Left ventricle myocardium superior (tissue), 1 donor: ENCODE measurements around the gene BGN. TPM values are rescaled to one million over a fixed set of nuclear protein-coding genes. Genes with fewer than 3 reads are reported as not detected.

Experiments
- ATAC-seq: fragments of 200-7000 bp; cut with Tn5 transposase; one replicate; pipeline ENCODE4 v1.9.1; 2020; ENCODE audit warnings: mild to moderate bottlenecking, moderate library complexity
- DNase-seq: peaks from one replicate; pipeline ENCODE4 v3.0.0-alpha.2; 2020
- intact Hi-C: fragments of 100-400 bp; cut with micrococcal nuclease; formaldehyde crosslinking; loops from one replicate; pipeline ENCODE4 v1.11.0; 2022
- total RNA-seq: library from RNA; stranded (reverse); fragmentation: NEBNext Ultra II Directional; extraction: Animal tissue kit (Norgen Biotek cat#: 25700); gene quantifications from one replicate; pipeline ENCODE4 v1.2.1, GENCODE V29; 2021
- donor health status: DM: no; HTN: yes; CAD: no; lungs with severe emphysema.

BGN gene
- total RNA-seq, 1 donor from 2014 or later: 40.6 TPM

DNA sequence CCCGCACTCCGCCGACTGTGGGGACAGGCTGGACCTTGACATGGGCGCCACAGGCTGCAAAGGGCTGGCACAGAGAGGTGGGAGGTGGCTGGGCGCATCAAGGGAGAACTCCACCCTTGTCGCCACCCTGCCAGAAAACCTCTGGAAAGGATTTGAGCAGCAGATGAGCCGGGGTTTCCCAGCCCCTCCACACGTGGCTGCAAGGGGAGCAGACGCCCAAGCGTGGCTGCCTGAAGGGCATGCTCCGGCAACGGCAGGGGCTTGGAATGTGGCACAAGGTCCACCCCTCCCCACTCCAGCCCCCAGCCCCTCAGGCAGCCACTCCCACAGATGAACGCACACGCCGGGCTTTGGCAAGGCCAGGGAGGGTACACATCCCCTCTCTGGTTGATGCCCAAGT lies 4.6 kb downstream of the BGN start:
- intact Hi-C loops: no loop called here
- DNase-seq (no peak), ATAC-seq (no peak)

DNA sequence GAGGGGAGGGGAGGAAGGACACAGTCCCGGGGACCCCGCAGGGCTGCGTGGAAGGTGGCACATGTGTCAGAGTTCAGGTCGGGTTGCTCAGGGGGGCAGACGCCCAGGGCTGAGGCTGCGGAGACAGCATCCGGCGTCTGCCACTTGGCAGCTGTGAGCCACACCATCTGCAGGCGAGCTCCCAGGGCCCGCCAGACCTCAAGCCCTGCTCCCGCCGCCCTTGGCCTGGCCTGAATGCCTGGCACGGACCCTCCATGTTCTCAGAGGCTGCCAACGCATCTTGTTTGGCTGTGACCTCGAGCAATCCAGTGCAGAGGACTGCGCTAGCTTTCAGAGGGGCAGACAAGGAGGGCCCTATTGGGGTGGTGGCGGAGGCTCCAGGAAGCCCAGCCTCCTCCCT lies 5.1 kb downstream of the BGN start:
- DNase-seq (peak; percentile 73), ATAC-seq (peak; percentile 42)
- intact Hi-C loops: no loop called here

DNA sequence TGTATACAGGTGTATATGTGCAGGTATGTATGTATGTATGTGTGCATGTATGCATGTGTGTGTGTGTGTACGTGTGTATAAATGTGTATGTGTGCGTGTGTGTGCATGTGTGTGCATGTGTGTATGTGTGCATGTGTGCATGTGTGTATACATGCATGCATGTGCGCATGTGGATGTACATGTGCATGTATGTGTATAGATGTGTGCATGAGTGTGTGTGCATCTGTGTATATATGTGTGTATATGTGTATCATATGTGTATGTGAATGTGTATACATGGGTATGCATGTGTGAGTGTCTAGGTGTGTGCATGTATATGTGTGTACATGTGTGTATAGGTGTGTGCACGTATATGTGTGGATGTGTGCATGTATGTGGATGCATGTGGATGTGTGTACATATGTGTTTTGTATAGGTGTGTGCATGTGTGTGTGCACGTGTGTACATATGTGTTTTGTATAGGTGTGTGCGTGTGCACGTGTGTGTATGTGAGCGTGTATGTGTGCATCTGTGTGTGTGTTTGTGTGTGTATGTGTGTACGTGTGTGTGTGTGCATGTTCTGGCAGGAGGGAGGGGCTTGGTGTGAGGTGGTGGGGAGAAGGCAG lies 6.0 kb downstream of the BGN start:
- no peak for ATAC-seq
- no peak for DNase-seq
- intact Hi-C loops: no loop called here

DNA sequence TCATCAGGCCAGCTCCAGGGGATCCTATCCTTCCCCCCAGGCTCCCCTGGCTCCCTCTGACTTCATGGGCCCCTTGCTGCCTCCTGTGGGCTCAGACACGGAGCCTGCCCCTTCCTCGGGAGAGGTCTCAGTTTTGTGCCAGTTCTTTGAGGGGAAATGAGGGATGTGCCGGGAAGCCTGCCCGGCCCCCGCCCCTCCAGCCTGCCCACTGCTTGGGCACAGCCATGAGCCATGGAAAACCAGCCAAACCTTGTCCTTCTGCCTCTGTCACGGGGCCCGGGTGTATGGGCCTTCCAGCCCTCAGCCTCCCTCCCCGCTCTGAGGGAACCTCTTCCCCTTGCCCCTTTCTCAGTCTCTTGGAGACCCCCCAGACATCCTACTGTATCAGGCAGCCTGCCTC lies 6.8 kb downstream of the BGN start:
- ATAC-seq (no peak), DNase-seq (no peak)

DNA sequence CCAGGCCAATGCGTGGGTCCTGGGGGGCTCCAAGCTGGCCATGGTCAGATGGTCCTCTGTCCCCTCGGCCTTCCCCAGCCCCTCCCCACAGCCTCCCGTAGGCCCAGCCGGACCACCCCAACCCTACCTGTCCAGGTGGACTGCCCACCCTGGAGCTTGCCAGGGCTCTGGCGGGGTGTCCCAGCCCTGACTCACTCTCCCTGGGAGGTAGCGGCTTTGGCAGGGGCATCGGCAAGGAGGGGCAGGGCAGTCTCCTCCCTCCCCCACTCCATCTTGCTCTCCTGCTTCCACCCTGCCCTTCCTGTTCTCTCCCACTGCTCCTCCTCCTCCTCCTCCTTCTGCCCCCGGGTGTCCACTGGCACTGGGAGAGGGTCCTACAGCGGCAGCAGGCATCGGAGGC lies 7.4 kb downstream of the BGN start:
- ATAC-seq (no peak), DNase-seq (no peak)
- intact Hi-C loops: no loop called here

More for the DNA sequence above, 6.8 kb downstream of the BGN start:
- intact Hi-C loops: no loop called here

DNA sequence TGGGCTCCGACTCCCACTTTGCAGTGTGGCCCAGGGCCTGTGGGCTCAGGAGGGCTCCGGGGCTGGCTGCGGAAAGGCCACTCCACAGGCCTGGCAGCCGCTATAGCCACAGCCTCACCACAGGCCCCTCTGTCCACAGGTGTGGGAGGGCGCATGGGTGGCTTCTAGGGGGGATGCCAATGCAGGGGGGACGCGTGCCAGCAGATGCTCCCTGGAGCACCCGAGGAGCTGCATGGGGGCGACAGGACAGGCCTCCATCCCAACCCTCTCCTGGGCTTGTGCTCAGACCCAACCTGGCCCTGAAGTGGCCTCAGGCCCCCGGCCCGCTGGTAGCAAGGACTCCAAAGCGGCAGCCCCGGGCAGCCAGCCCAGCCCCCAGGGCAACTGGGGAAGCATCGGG lies 8.0 kb downstream of the BGN start:
- DNase-seq (no peak), ATAC-seq (no peak)
- intact Hi-C loops: no loop called here

DNA sequence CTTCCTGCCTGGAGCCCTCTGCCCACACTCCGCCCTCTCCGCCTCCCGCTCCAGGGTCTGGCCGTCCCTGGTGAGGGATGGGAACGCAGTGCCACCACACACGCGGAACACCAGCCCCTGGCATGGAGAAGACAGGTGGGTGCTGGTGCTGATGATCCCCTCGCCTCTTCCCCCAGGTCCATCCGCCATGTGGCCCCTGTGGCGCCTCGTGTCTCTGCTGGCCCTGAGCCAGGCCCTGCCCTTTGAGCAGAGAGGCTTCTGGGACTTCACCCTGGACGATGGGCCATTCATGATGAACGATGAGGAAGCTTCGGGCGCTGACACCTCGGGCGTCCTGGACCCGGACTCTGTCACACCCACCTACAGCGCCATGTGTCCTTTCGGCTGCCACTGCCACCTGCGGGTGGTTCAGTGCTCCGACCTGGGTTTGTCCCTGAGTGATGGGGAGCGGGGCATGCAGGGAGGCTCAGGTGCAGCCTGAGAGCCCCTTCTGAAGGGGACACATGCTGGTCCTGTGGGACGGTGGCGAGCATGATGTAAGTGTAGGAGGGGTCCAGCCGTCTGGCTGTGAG lies 9.8 kb downstream of the BGN start:
- DNase-seq: no peak
- intact Hi-C loops: no loop called here
- ATAC-seq: no peak

DNA sequence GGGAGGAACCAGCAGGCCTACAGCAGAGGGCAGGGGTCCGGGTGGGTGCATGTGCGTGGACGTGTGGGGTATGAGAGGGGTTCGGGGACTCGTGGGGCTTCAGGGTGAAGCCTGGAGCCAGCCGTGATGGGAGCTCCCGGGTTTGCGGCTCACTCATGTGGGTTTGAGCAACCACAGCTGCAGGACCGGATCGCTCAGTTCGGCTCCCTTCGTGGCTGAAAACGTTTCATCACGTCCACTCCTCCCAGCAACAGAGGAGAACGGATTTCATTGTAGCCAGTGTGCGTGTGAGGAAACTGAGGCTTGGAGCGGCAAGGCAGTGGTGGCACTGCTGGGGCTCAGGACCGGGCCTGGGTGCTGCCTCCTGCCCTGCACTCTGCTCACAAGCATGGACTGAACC lies 10.6 kb downstream of the BGN start:
- ATAC-seq: no peak
- intact Hi-C loops: no loop called here
- DNase-seq: no peak

DNA sequence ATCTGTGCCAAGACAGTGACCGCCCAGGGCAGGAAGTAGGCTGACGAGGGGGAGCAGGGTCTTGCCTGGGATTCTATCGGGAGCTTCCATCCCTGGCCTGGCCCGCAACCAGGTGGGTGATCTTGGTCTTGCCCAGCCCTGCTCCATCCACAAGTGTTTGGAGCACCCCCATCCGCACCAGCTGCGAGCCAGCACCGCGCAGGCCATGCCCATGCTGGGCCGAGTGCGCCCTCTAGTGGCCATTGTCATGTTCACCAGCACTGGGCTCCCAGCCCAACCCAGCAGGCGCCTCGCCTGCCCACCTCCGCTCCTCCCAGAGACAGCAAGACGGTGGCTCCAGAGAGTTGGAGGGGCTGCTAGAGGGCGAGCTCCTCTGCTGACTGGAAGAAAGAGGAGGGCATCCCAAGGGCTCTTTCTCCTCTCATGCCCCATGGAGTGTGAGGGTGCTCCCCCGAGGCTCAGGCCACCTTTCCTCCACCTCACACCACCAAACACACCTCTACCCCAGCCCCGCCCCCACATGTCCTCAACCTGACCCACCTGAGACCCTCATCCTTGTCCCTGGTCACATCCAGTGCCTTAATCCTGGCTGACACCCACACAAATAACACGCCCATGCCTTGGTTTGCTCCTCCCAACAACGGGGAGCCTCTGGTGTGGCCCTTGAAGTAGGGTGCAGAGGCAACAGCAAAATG lies 12.9 kb downstream of the BGN start:
- intact Hi-C loops: no loop called here
- ATAC-seq: peak; percentile 87
- DNase-seq: peak; percentile 88

DNA sequence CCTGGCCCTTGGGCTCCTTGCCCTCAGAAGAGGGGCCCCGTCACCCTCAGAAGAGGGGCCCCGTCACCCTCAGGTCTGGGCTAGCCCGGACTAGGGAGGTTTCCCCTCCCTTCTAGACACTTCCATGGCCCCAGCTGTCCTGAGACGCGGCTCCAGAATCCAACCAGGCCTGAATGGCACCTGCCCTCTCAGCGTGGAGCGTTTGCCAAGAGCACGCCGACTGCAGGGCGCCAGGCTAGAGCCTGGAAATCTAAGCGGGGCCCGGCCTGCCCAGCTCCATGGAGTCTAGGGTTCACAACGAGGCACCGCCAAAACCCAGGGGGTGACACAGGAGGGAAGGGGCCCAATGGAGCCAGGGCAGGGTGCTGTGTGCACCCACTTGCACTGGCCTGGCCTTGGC lies 14.8 kb downstream of the BGN start:
- no peak for DNase-seq
- intact Hi-C loops: no loop called here
- no peak for ATAC-seq

DNA sequence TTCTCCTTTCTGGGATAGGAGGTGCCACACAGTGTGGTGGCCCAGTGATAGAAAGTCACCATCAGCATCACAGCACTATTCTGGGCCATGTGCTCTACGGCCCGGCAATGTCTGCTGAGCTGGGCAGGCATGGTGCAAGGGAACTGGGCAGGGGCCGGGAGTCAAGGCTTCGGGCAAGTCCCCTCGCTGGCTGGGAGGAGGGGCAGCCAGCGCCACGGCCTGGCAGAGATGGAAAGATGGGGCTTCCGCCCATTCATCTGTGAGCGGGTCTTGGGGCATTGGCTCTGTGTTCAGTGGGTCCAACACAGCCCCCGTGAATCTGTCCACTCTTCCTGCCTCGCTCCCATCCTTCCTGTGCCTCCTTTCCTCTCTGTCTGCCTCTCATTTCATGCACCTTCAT lies 15.6 kb downstream of the BGN start:
- DNase-seq (no peak), ATAC-seq (no peak)
- intact Hi-C loops: no loop called here

DNA sequence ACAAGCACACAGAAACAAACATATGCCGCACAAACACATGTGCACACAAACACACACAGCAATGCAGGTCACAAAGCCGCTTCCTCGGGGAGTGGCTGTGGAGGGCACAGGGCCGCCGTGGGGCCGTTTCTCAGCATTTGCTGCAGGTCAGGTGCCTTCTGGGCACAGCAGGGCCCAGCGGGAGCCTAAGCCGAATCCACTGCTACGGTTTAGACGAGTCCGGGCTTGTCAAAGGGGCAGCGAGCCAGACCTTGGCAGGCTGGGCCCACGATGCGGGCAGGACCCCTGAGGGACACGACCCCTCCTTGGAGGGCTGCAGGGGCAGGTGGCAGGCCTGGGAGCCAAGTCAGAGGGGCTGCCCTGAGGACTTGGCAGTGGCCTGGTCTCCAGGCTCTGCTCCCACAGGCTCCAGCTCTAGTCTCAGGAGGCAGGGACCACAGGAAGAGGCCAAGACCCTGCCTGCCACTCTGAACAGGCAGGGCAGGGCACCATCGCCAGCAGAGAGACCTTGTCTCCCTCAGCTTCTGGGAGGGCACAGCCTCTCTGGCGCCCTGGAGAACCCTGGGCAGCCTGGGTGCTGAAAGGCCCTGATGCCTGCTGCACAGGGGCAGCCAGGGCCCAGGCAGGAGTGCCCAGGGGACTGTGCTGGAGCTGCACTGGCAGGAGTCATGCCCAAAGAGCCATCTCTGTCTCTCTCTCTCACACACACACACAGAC lies 17.2 kb downstream of the BGN start:
- no peak for DNase-seq
- ATAC-seq: no peak
- intact Hi-C loops: no loop called here

DNA sequence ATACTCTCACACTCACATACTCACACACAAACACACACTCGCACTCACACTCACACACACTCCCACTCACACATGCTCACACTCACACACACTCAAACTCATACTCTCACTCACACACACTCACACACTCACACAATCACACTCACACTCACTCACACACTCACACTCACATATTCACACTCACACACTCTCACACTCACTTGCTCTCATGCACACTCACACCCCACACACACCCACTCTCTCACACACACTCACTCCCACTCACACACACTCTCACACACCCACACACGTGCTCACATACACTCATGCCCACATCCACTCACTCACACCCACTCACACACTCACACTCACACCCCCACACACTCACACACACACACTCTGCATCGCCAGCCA lies 17.7 kb downstream of the BGN start:
- ATAC-seq (no peak), DNase-seq (no peak)
- intact Hi-C loops: no loop called here

DNA sequence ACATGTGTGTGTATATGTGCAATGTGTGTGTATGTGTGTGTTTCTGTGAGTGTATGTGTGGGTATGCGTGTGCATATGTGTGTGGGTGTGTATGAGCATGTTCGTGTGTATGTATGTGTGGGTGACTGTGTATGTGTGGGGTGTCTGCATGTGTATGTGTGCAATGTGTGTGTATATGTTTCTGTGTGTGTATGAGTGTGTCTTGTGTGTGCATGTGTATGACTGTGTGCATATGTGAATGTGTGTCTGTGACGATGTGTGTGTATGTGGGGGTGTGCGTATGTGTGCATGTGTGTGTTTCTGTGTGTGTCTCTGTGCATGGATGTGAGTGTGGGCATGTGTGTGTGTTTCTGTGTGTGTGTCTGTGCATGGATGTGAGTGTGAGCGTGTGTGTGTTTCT lies 18.5 kb downstream of the BGN start:
- DNase-seq (no peak), ATAC-seq (no peak)
- intact Hi-C loops: no loop called here

DNA sequence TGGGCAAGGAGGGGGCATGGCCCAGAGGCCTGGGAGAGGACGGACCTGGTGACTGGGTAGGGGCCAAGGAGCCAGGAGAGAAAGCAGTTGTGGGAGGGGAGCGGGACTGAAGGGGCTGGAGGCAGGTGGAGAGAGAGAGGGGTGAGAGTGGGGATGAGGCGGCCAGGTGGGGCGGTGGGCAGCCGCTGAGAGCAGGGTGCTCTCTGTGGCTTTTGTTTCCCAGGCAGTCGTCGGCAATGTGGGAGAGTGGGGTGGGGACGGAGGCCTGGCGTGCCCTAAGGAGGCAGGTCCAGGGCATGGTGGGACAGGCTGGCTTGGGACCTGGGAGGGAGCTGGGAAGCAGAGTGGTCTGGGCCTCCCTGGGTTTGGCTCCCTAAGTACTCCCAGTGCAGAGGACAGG lies 19.5 kb downstream of the BGN start:
- intact Hi-C loops: no loop called here
- ATAC-seq (no peak), DNase-seq (no peak)

DNA sequence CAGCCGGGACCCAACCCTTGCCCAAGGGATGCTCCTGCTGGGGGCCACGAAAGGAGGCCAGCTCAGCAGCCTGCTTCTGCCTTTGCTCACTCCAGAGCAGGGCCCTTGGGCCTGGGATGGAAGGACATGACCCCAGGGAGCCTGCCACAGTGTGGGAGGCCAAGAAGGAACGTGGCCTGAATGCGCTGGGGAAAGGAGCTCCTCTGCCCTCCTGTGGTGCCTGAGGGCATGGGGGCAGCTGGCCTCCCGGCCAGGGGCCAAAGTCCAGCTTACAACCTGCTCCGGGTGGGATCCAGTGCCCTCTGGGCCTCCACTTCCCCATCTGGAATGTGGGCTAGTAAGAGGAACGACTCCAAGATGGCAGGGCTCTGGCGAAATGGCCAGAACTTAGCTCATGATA lies 20.7 kb downstream of the BGN start:
- intact Hi-C loops: no loop called here
- DNase-seq: no peak
- ATAC-seq: no peak

DNA sequence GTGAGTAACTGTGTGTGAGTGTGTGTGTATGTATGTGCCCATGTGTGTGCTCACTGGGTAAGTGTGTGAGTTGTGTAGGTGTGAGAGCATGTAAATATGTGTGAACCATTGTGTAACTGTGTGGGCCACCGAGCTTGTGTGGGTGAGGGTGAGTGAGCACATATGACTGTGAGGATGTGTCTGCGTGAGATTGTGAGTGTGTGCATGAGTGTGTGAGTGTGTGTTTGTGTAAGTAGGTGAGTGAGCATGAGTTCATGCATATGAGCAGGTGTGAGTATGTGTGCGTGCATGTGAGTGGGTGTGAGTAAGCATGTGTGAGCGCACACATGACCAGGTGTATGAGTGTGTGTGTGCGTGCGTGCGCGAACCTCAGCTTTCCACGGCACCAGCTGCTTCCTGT lies 21.3 kb downstream of the BGN start:
- ATAC-seq (no peak), DNase-seq (no peak)
- intact Hi-C loops: no loop called here

DNA sequence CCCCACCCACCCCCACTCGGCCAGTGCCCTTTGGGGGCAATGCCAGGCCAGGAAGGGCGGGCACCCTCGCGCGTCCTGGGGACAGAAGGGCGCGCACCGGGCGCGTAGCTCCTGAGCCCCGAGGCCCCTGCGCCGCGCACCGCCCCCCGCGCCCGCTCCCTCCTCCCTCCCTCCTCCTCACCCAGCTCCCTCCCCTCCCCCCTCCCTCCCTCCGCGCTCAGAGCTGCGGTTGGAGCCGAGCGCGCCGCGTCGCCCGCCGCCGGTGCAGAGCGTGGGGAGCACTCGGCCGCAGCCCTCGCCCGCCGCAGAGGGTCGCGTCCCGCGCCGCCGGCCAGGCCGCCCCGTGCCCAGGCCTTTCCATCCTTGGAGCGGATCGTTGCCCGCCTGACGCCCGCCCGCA lies 22.6 kb downstream of the BGN start, which contains the start of gene ATP2B3:
Gene ATP2B3, plus strand, starts transcription at position 220 of the 400 bp plus-strand sequence. CDS start 18,606 bp downstream, outside the sequence.
- intact Hi-C loops: no loop called here
- DNase-seq (no peak), ATAC-seq (no peak)

DNA sequence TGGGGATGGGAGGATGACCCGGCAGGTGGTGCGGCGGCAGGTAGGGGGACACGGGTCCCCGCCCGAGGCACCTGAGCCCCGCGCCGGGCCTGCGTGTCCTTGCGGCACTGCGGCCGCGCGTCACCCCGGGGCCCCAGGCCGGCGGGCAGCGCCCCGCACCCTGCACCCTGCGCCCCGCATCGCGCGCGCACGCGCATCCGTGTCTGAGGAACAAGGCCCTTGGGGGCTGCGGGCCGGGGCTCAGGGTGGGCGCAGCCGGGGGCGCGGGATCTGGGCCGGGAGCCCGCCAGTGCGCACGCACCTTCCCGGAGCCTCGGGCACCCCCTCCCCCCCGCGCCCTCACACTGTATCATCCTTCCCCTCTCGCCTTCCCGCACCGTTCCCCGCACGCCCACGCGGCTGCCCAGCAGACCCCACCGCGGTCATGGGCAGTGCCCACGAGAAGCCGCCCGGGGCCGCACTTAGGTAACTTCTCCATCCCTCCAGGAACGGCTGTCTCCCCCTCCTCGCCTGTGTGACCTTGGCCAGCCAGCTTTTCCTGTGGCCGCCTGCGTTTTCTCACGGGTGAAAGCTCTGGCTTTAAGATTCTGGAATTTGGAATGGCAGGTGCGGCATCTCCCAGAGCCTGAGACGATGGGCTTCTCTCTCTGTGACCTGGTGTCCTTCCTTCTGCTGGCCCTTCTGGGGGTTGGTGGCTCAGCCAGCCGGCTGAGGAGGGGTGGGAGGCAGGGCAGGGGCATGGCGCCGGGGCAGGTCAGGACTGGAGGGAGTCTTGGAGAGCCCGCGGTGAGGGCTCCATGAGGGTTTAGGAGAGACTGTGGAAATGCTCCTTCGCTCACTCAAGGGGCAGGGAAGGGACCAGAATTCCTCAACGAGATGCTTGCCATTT lies 23.4 kb downstream of the BGN start:
- DNase-seq (no peak), ATAC-seq (no peak)
- intact Hi-C loops: no loop called here
